RPMI7951 (cell line): Measurements from ENCODE around the gene KBTBD4. TPM values are rescaled to one million over a fixed set of nuclear protein-coding genes. Genes with fewer than 3 reads are reported as not detected.
"Not testable (repeated sequence)": the region's sequence is repeated elsewhere in the genome, so short reads cannot be mapped to it uniquely, and the experiment has no call there.

Experiments used
- DNase-seq: peaks from one replicate; pipeline ENCODE4 v3.0.0-alpha.2; 2012; ENCODE audit warnings: low read depth
- total RNA-seq: library from RNA; depleted of rRNA; stranded (reverse); fragments of >200 nt; shearing (Covaris generic); gene quantifications from 2 replicates; pipeline ENCODE4 v1.2.3, GENCODE V29; 2014

Gene KBTBD4
- total RNA-seq, 1 experiment from 2014 or later, result 19.9 TPM

GRCh38 chr11:47560426-47560825, 18.3 kb downstream of the KBTBD4 start:
- DNase-seq, result no peak

- no peak for DNase-seq
These were observed 20.1 kb downstream of the KBTBD4 start for GRCh38 chr11:47558695-47559094.

- not testable (repeated sequence) for DNase-seq
These were observed 21.8 kb downstream of the KBTBD4 start for GRCh38 chr11:47557004-47557403.

GRCh38 chr11:47553406-47553743, 25.4 kb downstream of the KBTBD4 start:
- no peak for DNase-seq

- peak; percentile 86 for DNase-seq
These were observed 26.0 kb downstream of the KBTBD4 start, which contains the start of gene CELF1 for GRCh38 chr11:47552566-47553405. CELF1 (minus strand) TSS chr11:47553132; CDS start chr11:47499523, 53,609 bp downstream.

- DNase-seq, result peak; percentile 26
These were observed 26.7 kb downstream of the KBTBD4 start for GRCh38 chr11:47552056-47552565.

GRCh38 chr11:47551086-47551485, 27.7 kb downstream of the KBTBD4 start:
- peak; percentile 49 for DNase-seq

- no peak for DNase-seq
These were observed 28.3 kb downstream of the KBTBD4 start for GRCh38 chr11:47550288-47551047.

GRCh38 chr11:47546274-47546673, 32.5 kb downstream of the KBTBD4 start:
- DNase-seq, result not testable (repeated sequence)

- no peak for DNase-seq
These were observed 33.5 kb downstream of the KBTBD4 start for GRCh38 chr11:47545298-47545697.

GRCh38 chr11:47541070-47541469, 37.7 kb downstream of the KBTBD4 start:
- DNase-seq, result no peak

- no peak for DNase-seq
These were observed 39.1 kb downstream of the KBTBD4 start for GRCh38 chr11:47539681-47540039.

- DNase-seq, result no peak
These were observed 39.8 kb downstream of the KBTBD4 start for GRCh38 chr11:47538741-47539565.

GRCh38 chr11:47536915-47537314, 41.9 kb downstream of the KBTBD4 start:
- DNase-seq, result no peak

GRCh38 chr11:47534704-47535251, 44.0 kb downstream of the KBTBD4 start:
- no peak for DNase-seq

GRCh38 chr11:47533690-47534151, 45.0 kb downstream of the KBTBD4 start:
- DNase-seq, result peak; percentile 11

- DNase-seq, result no peak
These were observed 46.1 kb downstream of the KBTBD4 start for GRCh38 chr11:47532597-47533213.

- DNase-seq, result no peak
These were observed 47.1 kb downstream of the KBTBD4 start for GRCh38 chr11:47531666-47532065.

- not testable (repeated sequence) for DNase-seq
These were observed 48.0 kb downstream of the KBTBD4 start for GRCh38 chr11:47530721-47531120.

- no peak for DNase-seq
These were observed 48.8 kb downstream of the KBTBD4 start for GRCh38 chr11:47529951-47530350.

GRCh38 chr11:47527186-47527585, 51.6 kb downstream of the KBTBD4 start:
- DNase-seq, result no peak
